Measurements from ENCODE around the gene LRRC7. TPM values are rescaled to one million over a fixed set of nuclear protein-coding genes. Genes with fewer than 3 reads are reported as not detected.

LRRC7 gene
- total RNA-seq, 4 donors from 2014 or later: 0.40 to 1.7 (median 0.63) TPM

DNA sequence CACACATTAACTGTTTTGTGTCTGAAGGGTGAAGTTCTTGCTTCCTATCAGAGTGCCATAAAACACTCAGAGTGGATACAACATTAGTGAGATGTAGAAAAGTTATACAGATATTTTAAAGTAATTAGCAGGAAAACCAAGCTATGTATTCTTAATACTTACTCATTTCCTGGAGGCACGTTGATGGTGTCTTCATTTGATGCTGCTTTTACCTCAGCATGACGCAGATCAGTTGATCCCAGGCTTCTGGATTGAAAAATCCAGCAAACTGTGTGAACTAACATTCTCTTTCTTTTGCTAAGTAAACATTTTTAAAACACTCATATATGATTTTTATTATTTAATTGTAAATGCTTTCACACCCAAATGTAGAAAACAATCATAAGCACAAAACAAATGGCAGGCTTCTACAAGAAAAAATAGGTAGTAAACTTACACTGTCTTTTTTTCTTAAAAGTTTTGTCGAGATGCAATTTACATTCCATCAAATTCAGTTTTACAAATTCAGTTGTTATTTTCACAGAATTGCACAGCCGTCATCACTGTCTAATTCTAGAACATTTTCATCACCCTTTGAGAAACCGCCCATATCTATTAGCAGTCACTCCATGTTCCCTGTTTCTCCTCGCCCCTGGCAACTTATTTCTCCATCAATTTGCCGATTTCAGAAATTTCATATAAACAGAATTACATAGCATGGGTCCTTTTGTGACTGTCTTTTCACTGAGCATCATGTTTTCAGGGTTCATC, 198.9 kb downstream of the LRRC7 start:
- TF ChIP-seq POLR2A (IDR thresholded peaks at IDR 0.05): no peak
- TF ChIP-seq, protein P1, sequence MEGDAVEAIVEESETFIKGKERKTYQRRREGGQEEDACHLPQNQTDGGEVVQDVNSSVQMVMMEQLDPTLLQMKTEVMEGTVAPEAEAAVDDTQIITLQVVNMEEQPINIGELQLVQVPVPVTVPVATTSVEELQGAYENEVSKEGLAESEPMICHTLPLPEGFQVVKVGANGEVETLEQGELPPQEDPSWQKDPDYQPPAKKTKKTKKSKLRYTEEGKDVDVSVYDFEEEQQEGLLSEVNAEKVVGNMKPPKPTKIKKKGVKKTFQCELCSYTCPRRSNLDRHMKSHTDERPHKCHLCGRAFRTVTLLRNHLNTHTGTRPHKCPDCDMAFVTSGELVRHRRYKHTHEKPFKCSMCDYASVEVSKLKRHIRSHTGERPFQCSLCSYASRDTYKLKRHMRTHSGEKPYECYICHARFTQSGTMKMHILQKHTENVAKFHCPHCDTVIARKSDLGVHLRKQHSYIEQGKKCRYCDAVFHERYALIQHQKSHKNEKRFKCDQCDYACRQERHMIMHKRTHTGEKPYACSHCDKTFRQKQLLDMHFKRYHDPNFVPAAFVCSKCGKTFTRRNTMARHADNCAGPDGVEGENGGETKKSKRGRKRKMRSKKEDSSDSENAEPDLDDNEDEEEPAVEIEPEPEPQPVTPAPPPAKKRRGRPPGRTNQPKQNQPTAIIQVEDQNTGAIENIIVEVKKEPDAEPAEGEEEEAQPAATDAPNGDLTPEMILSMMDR (IDR thresholded peaks at IDR 0.05): no peak
- Histone ChIP-seq H3K4me3 (no peak overlapping the region), H3K27me3 (no peaks in the 10 kb centered on the region), H3K36me3 (no peaks in the 10 kb centered on the region), H3K27ac (no peak overlapping the region), H3K4me1 (no peaks in the 10 kb centered on the region), H3K9me3 (no peaks in the 10 kb centered on the region)
- DNase-seq: no peak

DNA sequence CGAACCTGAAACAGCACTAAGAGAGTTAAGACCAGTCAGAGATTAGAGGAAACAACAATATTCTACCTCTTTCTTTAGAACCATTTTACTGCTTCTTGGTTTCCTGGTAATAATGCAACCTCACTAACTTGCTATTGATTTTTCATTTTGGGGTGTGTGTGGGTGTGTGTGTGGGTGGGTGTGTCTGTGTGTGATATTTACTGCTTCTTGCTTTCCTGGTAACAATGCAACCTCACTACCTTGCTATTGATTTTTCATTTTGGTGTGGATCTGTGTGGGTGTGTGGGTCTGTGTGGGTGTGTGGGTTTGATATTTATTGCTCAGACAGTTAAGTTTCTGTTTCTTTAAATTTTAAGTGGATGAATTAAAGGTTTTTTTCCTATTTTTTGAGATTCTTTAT, 208.8 kb downstream of the LRRC7 start:
- Histone ChIP-seq H3K9me3 (no peaks in the 10 kb centered on the region), H3K27me3 (no peaks in the 10 kb centered on the region), H3K4me1 (no peaks in the 10 kb centered on the region), H3K27ac (no peak overlapping the region), H3K36me3 (no peaks in the 10 kb centered on the region), H3K4me3 (no peak overlapping the region)
- no peak for TF ChIP-seq POLR2A (IDR thresholded peaks at IDR 0.05)
- TF ChIP-seq, protein P1 (IDR thresholded peaks at IDR 0.05): no peak
- no peak for DNase-seq

DNA sequence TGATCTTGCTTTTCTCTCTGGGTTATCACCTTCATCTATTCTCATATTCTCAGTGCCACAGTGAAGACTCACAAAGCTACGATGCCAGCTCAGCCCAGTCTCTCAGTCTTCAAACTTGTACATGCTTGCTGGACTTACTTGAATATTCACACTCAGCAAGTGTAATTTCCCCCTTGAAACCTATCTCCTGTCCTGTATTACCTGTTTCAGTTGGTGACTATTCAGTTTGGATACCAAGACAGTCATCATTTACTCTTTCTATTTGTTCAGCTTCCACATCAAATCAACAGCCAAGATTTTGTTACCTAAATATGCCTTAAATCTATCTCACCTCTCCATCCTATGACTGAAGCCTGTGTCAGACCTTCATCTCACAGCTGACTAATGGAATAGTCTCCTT, 209.7 kb downstream of the LRRC7 start:
- Histone ChIP-seq H3K27me3 (no peaks in the 10 kb centered on the region), H3K4me3 (no peak overlapping the region), H3K27ac (no peak overlapping the region), H3K36me3 (no peaks in the 10 kb centered on the region), H3K9me3 (no peaks in the 10 kb centered on the region), H3K4me1 (no peaks in the 10 kb centered on the region)
- TF ChIP-seq, protein P1 (IDR thresholded peaks at IDR 0.05): no peak
- no peak for TF ChIP-seq POLR2A (IDR thresholded peaks at IDR 0.05)
- DNase-seq: no peak

DNA sequence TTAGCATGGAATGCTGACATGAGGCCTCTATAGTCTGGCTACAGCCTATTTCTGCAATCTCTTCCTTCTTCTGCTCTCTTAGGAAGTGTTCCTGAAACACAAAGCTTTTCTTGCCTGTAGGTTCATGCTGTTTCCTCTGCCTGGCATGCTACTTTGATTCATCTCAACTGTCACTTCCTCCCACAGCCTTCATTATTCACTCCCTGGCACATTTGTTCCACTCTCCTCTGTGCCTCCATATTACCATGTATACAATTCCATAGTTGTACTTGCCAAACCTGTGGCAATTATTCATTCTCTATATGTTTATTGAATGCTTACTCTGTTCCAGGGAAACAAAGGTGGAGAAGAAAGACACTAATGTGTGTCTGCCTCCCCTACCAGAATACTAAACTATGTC, 210.2 kb downstream of the LRRC7 start:
- TF ChIP-seq POLR2A (IDR thresholded peaks at IDR 0.05): no peak
- TF ChIP-seq, protein P1 (IDR thresholded peaks at IDR 0.05): no peak
- no peak for DNase-seq
- Histone ChIP-seq H3K9me3 (no peaks in the 10 kb centered on the region), H3K27me3 (no peaks in the 10 kb centered on the region), H3K27ac (no peak overlapping the region), H3K4me3 (no peak overlapping the region), H3K4me1 (no peaks in the 10 kb centered on the region), H3K36me3 (no peaks in the 10 kb centered on the region)

DNA sequence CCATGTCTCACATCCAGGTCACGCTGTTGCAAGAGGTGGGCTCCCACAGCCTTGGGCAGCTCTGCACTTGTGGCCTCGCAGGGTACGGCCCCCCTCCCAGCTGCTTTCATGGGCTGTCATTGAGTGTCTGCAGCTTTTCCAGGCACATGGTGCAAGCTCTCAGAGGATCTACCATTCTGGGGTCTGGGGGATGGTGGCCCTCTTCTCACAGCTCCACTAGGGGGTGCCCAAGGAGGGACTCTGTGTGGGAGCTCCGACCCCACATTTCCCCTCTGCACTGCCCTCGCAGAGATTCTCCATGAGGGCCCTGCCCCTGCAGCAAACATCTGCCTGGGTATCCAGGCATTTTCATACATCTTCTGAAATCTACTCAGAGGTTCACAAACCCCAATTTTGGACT, 219.4 kb downstream of the LRRC7 start:
- Histone ChIP-seq H3K4me1 (no peaks in the 10 kb centered on the region), H3K4me3 (no peak overlapping the region), H3K9me3 (no peaks in the 10 kb centered on the region), H3K27ac (no peak overlapping the region), H3K36me3 (no peaks in the 10 kb centered on the region), H3K27me3 (no peaks in the 10 kb centered on the region)
- DNase-seq: no peak
- TF ChIP-seq POLR2A (IDR thresholded peaks at IDR 0.05): no peak
- TF ChIP-seq, protein P1 (IDR thresholded peaks at IDR 0.05): no peak
